ENCODE measurements around the gene GTPBP4. TPM values are rescaled to one million over a fixed set of nuclear protein-coding genes. Genes with fewer than 3 reads are reported as not detected.

Gene GTPBP4
- total RNA-seq, 2 donors from 2014 or later, result 15.6 to 39.9 TPM

- no peak for DNase-seq (ENCODE audit: low spot score)
- no peaks in the 10 kb centered on the region for H3K27me3 ChIP-seq (replicated peaks; ENCODE audit: insufficient read depth)
- H3K27ac ChIP-seq, result no peak overlapping the region
- H3K9me3 ChIP-seq, result no peaks in the 10 kb centered on the region
- H3K36me3 ChIP-seq, result no peaks in the 10 kb centered on the region
- no peak for TF ChIP-seq CTCF (IDR thresholded peaks at IDR 0.05)
- TF ChIP-seq POLR2AphosphoS5 (IDR thresholded peaks at IDR 0.05), result no peak
- TF ChIP-seq POLR2A (IDR thresholded peaks at IDR 0.05), result no peak
- H3K4me3 ChIP-seq, result no peak overlapping the region
- H3K4me1 ChIP-seq (replicated peaks), result peaks cover 3% of the 10 kb centered on the region
- intact Hi-C loops (cut with DNase I), result loop anchor here (5.0 kb wide), 1 partner anchor 113 kb away; the partner anchor contains the start of gene LARP4B
- WGBS, result 84% methylated on average over 6 of the region's 6 CpGs
These were observed 57.2 kb downstream of the GTPBP4 start for GRCh38 chr10:1045415-1045814.

- no peak for DNase-seq (ENCODE audit: low spot score)
These were observed 59.7 kb downstream of the GTPBP4 start for GRCh38 chr10:1047937-1048336.

DNA sequence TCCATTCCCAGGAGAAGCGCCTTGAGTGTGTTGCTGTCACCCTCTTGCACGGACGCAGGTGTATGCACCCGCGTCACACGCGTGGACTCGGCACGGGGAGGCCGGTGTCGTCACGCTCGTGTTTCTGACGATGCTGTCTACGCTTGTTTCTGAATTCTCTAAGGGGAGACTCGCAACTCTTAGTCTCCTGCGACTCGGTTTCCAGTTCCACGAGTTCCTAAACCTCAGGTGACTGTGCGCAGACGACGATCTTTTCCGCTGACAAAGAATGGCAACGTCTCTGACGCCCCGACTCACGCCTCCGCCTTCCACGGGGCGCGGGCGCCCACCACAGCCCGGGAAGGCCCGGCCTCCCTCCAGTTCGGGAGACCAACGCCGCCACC is 60.1 kb downstream of the GTPBP4 start:
- no peak for TF ChIP-seq CTCF (IDR thresholded peaks at IDR 0.05)
- TF ChIP-seq POLR2A (IDR thresholded peaks at IDR 0.05), result no peak
- TF ChIP-seq POLR2AphosphoS5 (IDR thresholded peaks at IDR 0.05), result no peak
- Histone ChIP-seq H3K9me3 (no peaks in the 10 kb centered on the region), H3K4me1 (replicated peaks) (peaks cover 3% of the 10 kb centered on the region), H3K27me3 (replicated peaks; ENCODE audit: insufficient read depth) (no peaks in the 10 kb centered on the region), H3K27ac (peak overlapping the region; percentile 99 to 100), H3K36me3 (no peaks in the 10 kb centered on the region), H3K4me3 (peak overlapping the region; percentile 80 to 83)
- WGBS, result under 1% methylated on average over 37 of the region's 37 CpGs
- DNase-seq (ENCODE audit: low spot score), result no peak
- intact Hi-C loops (cut with DNase I), result loop anchor here (2.0 to 5.0 kb wide), 2 partner anchors 60 to 116 kb away; partner anchors contain the start of genes GTPBP4 and LARP4B

More at GRCh38 chr10:1047937-1048336, 59.7 kb downstream of the GTPBP4 start:
- Histone ChIP-seq H3K4me1 (replicated peaks) (peaks cover 3% of the 10 kb centered on the region), H3K27me3 (replicated peaks; ENCODE audit: insufficient read depth) (no peaks in the 10 kb centered on the region), H3K36me3 (no peaks in the 10 kb centered on the region), H3K9me3 (no peaks in the 10 kb centered on the region), H3K4me3 (peak overlapping the region; percentile 80 to 83), H3K27ac (peak overlapping the region; percentile 99 to 100)
- no peak for TF ChIP-seq POLR2AphosphoS5 (IDR thresholded peaks at IDR 0.05)
- no peak for TF ChIP-seq POLR2A (IDR thresholded peaks at IDR 0.05)
- no peak for TF ChIP-seq CTCF (IDR thresholded peaks at IDR 0.05)
- intact Hi-C loops (cut with DNase I), result loop anchor here (2.0 to 5.0 kb wide), 2 partner anchors 59 to 116 kb away; partner anchors contain the start of genes GTPBP4 and LARP4B
- 5% methylated on average over 15 of the region's 15 CpGs for WGBS

DNA sequence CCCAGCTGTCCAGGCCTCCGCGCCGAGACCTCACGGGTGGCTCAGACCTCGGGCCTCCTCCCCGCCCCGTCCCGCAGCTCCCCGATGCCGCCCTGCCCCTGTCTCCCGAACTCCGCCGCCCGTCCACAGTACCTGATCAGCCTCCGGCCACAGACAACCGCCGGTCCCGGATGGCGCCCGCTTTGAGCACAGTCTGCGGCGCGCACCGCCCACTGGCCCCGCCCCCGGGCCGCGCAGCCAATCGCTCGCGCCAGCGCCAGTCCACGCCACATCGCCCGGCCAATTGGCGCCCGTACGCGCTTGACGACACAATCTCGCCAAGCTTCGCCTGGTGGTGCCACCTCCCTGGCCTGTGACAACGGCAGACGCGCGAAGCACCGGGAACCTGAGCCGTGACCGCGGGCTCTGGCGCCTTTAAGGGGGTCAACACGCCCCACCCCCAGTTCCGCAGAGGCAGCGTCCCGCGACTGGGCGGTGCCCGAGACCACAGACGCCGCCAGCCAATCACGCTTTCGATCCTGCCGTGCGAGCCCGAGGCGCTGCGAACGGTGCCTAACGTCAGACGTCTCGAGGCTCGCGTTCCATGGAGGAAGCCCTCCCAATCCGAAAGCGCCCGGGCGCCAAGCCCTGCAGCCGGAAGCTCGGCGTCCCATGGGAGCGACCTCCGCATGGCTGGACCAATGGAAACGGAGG is 60.6 kb downstream of the GTPBP4 start, which contains the start of gene IDI1:
IDI1 (minus strand) TSS at position 388 of the 693 bp plus-strand sequence; CDS start at position 272, 116 bp downstream.
- H3K4me1 ChIP-seq (replicated peaks), result peaks cover 3% of the 10 kb centered on the region
- intact Hi-C loops (cut with DNase I), result loop anchor here (2.0 to 5.0 kb wide), 2 partner anchors 60 to 117 kb away; partner anchors contain the start of genes GTPBP4 and LARP4B
- TF ChIP-seq CTCF (IDR thresholded peaks at IDR 0.05) (peak in 1 of 4 experiments; percentile 20), POLR2AphosphoS5 (IDR thresholded peaks at IDR 0.05) (peak; percentile 80), POLR2A (IDR thresholded peaks at IDR 0.05) (peak; percentile 88)

More for the DNA sequence above, 60.6 kb downstream of the GTPBP4 start, which contains the start of gene IDI1:
- Histone ChIP-seq H3K4me3 (peak within 1 kb of the TSS; percentile 80 to 83), H3K36me3 (no peaks in the 10 kb centered on the region), H3K27me3 (replicated peaks; ENCODE audit: insufficient read depth) (no peaks in the 10 kb centered on the region), H3K9me3 (no peaks in the 10 kb centered on the region), H3K27ac (peak within 1 kb of the TSS; percentile 99 to 100)
- DNase-seq (ENCODE audit: low spot score), result peak; percentile 96
- WGBS, result under 1% methylated on average over 68 of the region's 83 CpGs

Measured in prostate gland (tissue), 2 donors.